K562 (cell line): ENCODE data around the gene SLC34A1. TPM values are rescaled to one million over a fixed set of nuclear protein-coding genes. Genes with fewer than 3 reads are reported as not detected.

ENCODE experiments used
- ATAC-seq: fragments of 200-7000 bp; cut with Tn5 transposase; 3 replicates; pipeline ENCODE4 v1.9.1; 2020; ENCODE audit warnings: moderate library complexity
- BruUV-seq: library from RNA; stranded (reverse); fragments of 400-500 nt; replicated peaks from 2 replicates; lab custom pipeline; 2021; lab: Mats Ljungman, UMichigan
- CTCF ChIA-PET: fragments of 300-600 bp; formaldehyde crosslinking; extraction: SDS; loops from one replicate; lab custom pipeline; 2021; ENCODE audit warnings: low intra/inter-chr PET ratio; lab: Yijun Ruan, JAX
- POLR2A ChIA-PET: fragments of 300-600, 350-650 bp; sonication (Branson Sonifier 250); formaldehyde crosslinking; extraction: SDS; loops from one replicate; lab custom pipeline; 2021; ENCODE audit warnings: antibody characterized with exemption, inconsistent platforms; lab: Yijun Ruan, JAX
- DNase-seq, 4 experiments: peaks; one replicate each; pipeline versions ENCODE4 v3.0.0 to v3.0.0-alpha.2; 2011 to 2018; ENCODE audit warnings: low spot score in 3 of 4, mixed read lengths in 3 of 4; ENCODE audit errors: extremely low read depth in 1 of 4
- FAIRE-seq: peaks from 2 replicates; lab custom pipeline; 2011; peaks lifted over from hg19 to GRCh38; lab: Jason Lieb, UNC
- H2AFZ ChIP-seq: 2 replicates; pipeline ENCODE4 v1.6.0; 2011; ENCODE audit warnings: low read depth, low read length, control low read depth, inconsistent platforms
- H3K27ac ChIP-seq: fragments of 200-600 bp; 3 replicates; pipeline ENCODE4 v1.8.0; 2011; ENCODE audit warnings: low read depth, mild to moderate bottlenecking, control low read depth, inconsistent platforms, low read length, moderate library complexity, mixed read lengths; ENCODE audit errors: extremely low read depth
- H3K27me3 ChIP-seq, 2 experiments: fragments of 300-600 bp in 1 of 2; 2 replicates in 1 of 2; 3 replicates in 1 of 2; pipeline versions ENCODE4 v1.6.0 to v1.8.0; 2011; ENCODE audit warnings: inconsistent platforms in 2 of 2, low read length in 2 of 2, mild to moderate bottlenecking in 1 of 2, mixed read lengths in 1 of 2, moderate library complexity in 1 of 2; ENCODE audit not compliant: control insufficient read depth in 2 of 2, insufficient read depth in 2 of 2
- H3K36me3 ChIP-seq: fragments of 300-600 bp; 3 replicates; pipeline ENCODE4 v1.8.0; 2011; ENCODE audit warnings: mild to moderate bottlenecking, low read length, inconsistent platforms; ENCODE audit not compliant: control insufficient read depth, insufficient read depth
- H3K4me1 ChIP-seq, 2 experiments: fragments of 200-600 bp in 1 of 2; replicated peaks in 1 of 2; 2 replicates in 1 of 2; 3 replicates in 1 of 2; pipeline versions ENCODE4 v1.5.1 to v1.8.0; 2011; ENCODE audit warnings: inconsistent platforms in 2 of 2, low read length in 2 of 2, mild to moderate bottlenecking in 1 of 2, mixed read lengths in 1 of 2, moderate library complexity in 1 of 2; ENCODE audit not compliant: control insufficient read depth in 2 of 2, insufficient read depth in 2 of 2
- H3K4me2 ChIP-seq: 2 replicates; pipeline ENCODE4 v1.6.1; 2011; ENCODE audit warnings: low read length, control low read depth, inconsistent platforms, mixed read lengths; ENCODE audit not compliant: insufficient read depth
- H3K4me3 ChIP-seq: fragments of 200-600 bp; sonication (generic), shearing (Covaris generic); 2 replicates; pipeline ENCODE4 v1.5.1; 2016; ENCODE audit warnings: control low read depth, inconsistent platforms
- H3K79me2 ChIP-seq: fragments of 200-600 bp; 3 replicates; pipeline ENCODE4 v1.8.0; 2011; ENCODE audit warnings: low read length, inconsistent platforms; ENCODE audit not compliant: control insufficient read depth, insufficient read depth
- H3K9ac ChIP-seq, 2 experiments: 2 replicates each; pipeline versions ENCODE4 v1.6.0 to v1.6.1; 2011; ENCODE audit warnings: low read depth in 2 of 2, low read length in 2 of 2, control low read depth in 1 of 2, inconsistent platforms in 1 of 2, mild to moderate bottlenecking in 1 of 2, mixed read lengths in 1 of 2; ENCODE audit not compliant: insufficient read depth in 1 of 2
- H3K9me1 ChIP-seq: one replicate; pipeline ENCODE4 v1.6.0; 2011; ENCODE audit warnings: inconsistent platforms, mild to moderate bottlenecking, low read length, moderate library complexity; ENCODE audit not compliant: control insufficient read depth, insufficient read depth
- H3K9me3 ChIP-seq: replicated peaks from 2 replicates; pipeline ENCODE4 v1.5.1; 2011; ENCODE audit warnings: low read depth, low read length, inconsistent platforms; ENCODE audit not compliant: control insufficient read depth, insufficient read depth
- H4K20me1 ChIP-seq: replicated peaks from 2 replicates; pipeline ENCODE4 v1.6.1; 2011; ENCODE audit warnings: low read length, inconsistent platforms, mixed read lengths; ENCODE audit not compliant: control insufficient read depth, insufficient read depth
- ATF7 ChIP-seq: fragments of 450-650 bp; IDR thresholded peaks from 2 replicates; pipeline ENCODE4 v1.7.1; 2014; ENCODE audit warnings: mild to moderate bottlenecking, moderate library complexity
- CEBPG ChIP-seq, 3 experiments: fragments of 200-800 bp in 1 of 3; sonication (Bioruptor generic) in 1 of 3; sonication (generic) in 1 of 3; formaldehyde crosslinking in 1 of 3; IDR thresholded peaks in 2 of 3; conservative IDR thresholded peaks in 1 of 3; 2 replicates each; pipeline versions ENCODE4 v1.6.1 to v1.8.0; 2016 to 2022; ENCODE audit warnings: missing compliant biosample characterization in 2 of 3, missing genetic modification characterization in 2 of 3, mild to moderate bottlenecking in 1 of 3, missing genetic modification reagents in 1 of 3
- EHMT2 ChIP-seq: fragments of 450-650 bp; IDR thresholded peaks from 2 replicates; pipeline ENCODE4 v1.6.1; 2018; ENCODE audit warnings: antibody characterized with exemption
- EP400 ChIP-seq: fragments of 450-650 bp; IDR thresholded peaks from 2 replicates; pipeline ENCODE4 v1.6.1; 2017; ENCODE audit warnings: antibody characterized with exemption, mild to moderate bottlenecking, moderate library complexity
- ILF3 ChIP-seq: fragments of 450-650 bp; IDR thresholded peaks from 2 replicates; pipeline ENCODE4 v1.6.1; 2018; ENCODE audit warnings: antibody characterized with exemption, mild to moderate bottlenecking, moderate library complexity, borderline replicate concordance
- KLF1 ChIP-seq: fragments of 450-650 bp; IDR thresholded peaks from 2 replicates; pipeline ENCODE4 v1.6.1; 2016; ENCODE audit warnings: missing genetic modification characterization, missing compliant biosample characterization
- NFRKB ChIP-seq: fragments of 450-650 bp; IDR thresholded peaks from 2 replicates; pipeline ENCODE4 v1.6.1; 2016; ENCODE audit warnings: low read depth
- POLR3A ChIP-seq: IDR thresholded peaks from 2 replicates; pipeline ENCODE4 v1.6.1; 2011; ENCODE audit warnings: borderline replicate concordance, mild to moderate bottlenecking, moderate library complexity; ENCODE audit not compliant: insufficient read length, insufficient read depth; ENCODE audit errors: extremely low read depth
- SMARCE1 ChIP-seq: fragments of 450-650 bp; IDR thresholded peaks from 2 replicates; pipeline ENCODE4 v1.7.1; 2016; ENCODE audit warnings: mild to moderate bottlenecking
- SP1 ChIP-seq: sonication (generic); formaldehyde crosslinking; IDR thresholded peaks from 2 replicates; pipeline ENCODE4 v1.8.1; 2022; ENCODE audit warnings: mild to moderate bottlenecking, missing genetic modification reagents
- WGBS: fragments of 100-300 bp; shearing (Covaris generic); methylation state at CpG from one replicate; pipeline ENCODE4 v1.1.6; 2016; ENCODE audit warnings: low coverage, mixed read lengths; ENCODE audit not compliant: insufficient coverage; ENCODE audit errors: missing lambda C conversion rate; 5-methylcytosine and 5-hydroxymethylcytosine counted together
- in situ Hi-C: fragments of 300-500 bp; cut with MboI; formaldehyde crosslinking; loops from 4 replicates; pipeline ENCODE4 v1.15.0; 2018; ENCODE audit warnings: inconsistent platforms, mixed read lengths
- intact Hi-C: fragments of 100-400 bp; cut with micrococcal nuclease; formaldehyde crosslinking; loops from 2 replicates; pipeline ENCODE4 v1.14.2; 2022
- polyA plus RNA-seq, 8 experiments: library from polyadenylated mRNA; depleted of rRNA in 4 of 8; stranded (reverse) in 5 of 8; unstranded in 3 of 8; fragments of >200 nt; fragmentation: Nextera tagmentation in 2 of 8; fragmentation: Illumina TruSeq in 1 of 8; extraction: Ambion mirVana in 2 of 8; extraction: Trizol in 1 of 8; gene quantifications; 2 replicates each; pipeline versions ENCODE4 v1.2.1 to v1.2.3, GENCODE V29; 2011 to 2014; ENCODE audit warnings: inconsistent platforms in 1 of 8, missing spikeins in 1 of 8
- total RNA-seq, 7 experiments: library from RNA; depleted of rRNA in 6 of 7; stranded (reverse); fragments of >200 nt in 6 of 7; fragmentation: Illumina TruSeq in 2 of 7; extraction: Trizol in 2 of 7; gene quantifications; 2 replicates each; pipeline versions ENCODE4 v1.2.1 to v1.2.3, GENCODE V29; 2011 to 2021; ENCODE audit warnings: low replicate concordance in 1 of 7
- TF ChIP-seq, protein P1 (sequence below): IDR thresholded peaks from 3 replicates; pipeline ENCODE4 v1.6.1; 2011; ENCODE audit warnings: borderline replicate concordance, mild to moderate bottlenecking, moderate library complexity; ENCODE audit not compliant: insufficient read length; ENCODE audit errors: extremely low read depth
- TF ChIP-seq, protein P2 (sequence below): sonication (generic); formaldehyde crosslinking; IDR thresholded peaks from 2 replicates; pipeline ENCODE4 v1.4.0; 2020; ENCODE audit warnings: mild to moderate bottlenecking, missing genetic modification reagents
- TF ChIP-seq, protein P3 (sequence below): fragments of 250-450 bp; sonication (Bioruptor Pico); IDR thresholded peaks from 2 replicates; pipeline ENCODE4 v1.8.0; 2022; ENCODE audit warnings: inconsistent platforms, mild to moderate bottlenecking, moderate library complexity, borderline replicate concordance
- TF ChIP-seq, protein P4 (sequence below): fragments of 250-450 bp; sonication (Bioruptor Pico); IDR thresholded peaks from 2 replicates; pipeline ENCODE4 v1.5.0; 2021

The SLC34A1 gene
- total and polyA plus RNA-seq, 9 of the 15 experiments (the other 6 are each of a cell fraction or from before 2014, with no cell fraction given) = not detected

DNA sequence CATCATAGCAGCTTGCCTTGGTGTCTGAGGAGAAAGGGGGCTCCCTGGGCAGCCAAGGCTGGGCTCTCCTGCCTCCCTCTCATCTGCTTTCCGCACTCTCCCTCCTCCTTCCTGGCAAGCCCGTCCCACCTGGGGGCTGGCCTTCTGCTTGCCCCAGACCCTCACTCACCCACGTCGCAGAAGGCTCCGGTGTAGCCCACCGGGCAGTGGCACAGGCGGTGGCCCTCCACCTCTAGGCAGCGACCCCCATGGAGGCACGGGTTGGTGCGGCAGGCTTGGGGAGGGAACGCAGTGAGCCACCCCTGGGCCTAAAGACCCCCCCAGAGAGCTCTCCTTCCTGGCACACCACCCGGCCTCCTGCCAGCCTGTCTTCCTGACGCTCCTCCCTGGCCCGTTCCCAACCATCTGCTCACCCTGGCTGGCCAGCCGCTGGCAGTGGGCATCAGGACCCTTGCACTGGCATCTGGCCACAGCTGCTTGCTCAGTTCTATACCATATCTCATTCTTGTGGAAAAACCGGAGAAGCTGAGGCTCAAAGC, 20.5 kb downstream of the SLC34A1 start:
- Histone ChIP-seq H3K9ac (peak overlapping the region; percentile 83 to 92), H3K9me3 (no peaks in the 10 kb centered on the region), H3K27me3 (no peaks in the 10 kb centered on the region), H3K4me3 (peak overlapping the region; percentile 62), H3K79me2 (peaks cover 4% of the 10 kb centered on the region; the same call in 1 of the 3 replicates), H3K4me1 (peaks cover 10 to 48% of the 10 kb centered on the region in 2 experiments), H4K20me1 (no peaks in the 10 kb centered on the region), H3K36me3 (no peaks in the 10 kb centered on the region), H2AFZ (peak overlapping the region; percentile 98), H3K4me2 (peak overlapping the region; percentile 80), H3K27ac (peak overlapping the region; percentile 86), H3K9me1 (no peaks in the 10 kb centered on the region)
- ATAC-seq = no peak
- intact Hi-C loops (loop anchor here (1.0 to 2.0 kb wide), 2 partner anchors 50 to 96 kb away; no protein-coding TSS in a partner anchor), in situ Hi-C loops (no loop called here)
- ChIA-PET POLR2A (interaction anchor here (0.6 to 2.5 kb wide), 32 partner anchors 8 to 1949 kb away, joined by 3 to 19 read pairs (median 5); partner anchors contain the start of genes LMAN2 and PDLIM7), CTCF (interaction anchor here (1.1 to 4.0 kb wide), 3 partner anchors 43 to 97 kb away, joined by 7 to 107 read pairs (median 9); partner anchors contain the start of gene PRR7)
- 33% methylated on average over 8 of the region's 16 CpGs for WGBS
- peak in 1 of 4 experiments; percentile 29 for DNase-seq
- no TSS peak for BruUV-seq
- no peak for FAIRE-seq
- TF ChIP-seq ATF7 = no peak
- TF ChIP-seq, protein P1, sequence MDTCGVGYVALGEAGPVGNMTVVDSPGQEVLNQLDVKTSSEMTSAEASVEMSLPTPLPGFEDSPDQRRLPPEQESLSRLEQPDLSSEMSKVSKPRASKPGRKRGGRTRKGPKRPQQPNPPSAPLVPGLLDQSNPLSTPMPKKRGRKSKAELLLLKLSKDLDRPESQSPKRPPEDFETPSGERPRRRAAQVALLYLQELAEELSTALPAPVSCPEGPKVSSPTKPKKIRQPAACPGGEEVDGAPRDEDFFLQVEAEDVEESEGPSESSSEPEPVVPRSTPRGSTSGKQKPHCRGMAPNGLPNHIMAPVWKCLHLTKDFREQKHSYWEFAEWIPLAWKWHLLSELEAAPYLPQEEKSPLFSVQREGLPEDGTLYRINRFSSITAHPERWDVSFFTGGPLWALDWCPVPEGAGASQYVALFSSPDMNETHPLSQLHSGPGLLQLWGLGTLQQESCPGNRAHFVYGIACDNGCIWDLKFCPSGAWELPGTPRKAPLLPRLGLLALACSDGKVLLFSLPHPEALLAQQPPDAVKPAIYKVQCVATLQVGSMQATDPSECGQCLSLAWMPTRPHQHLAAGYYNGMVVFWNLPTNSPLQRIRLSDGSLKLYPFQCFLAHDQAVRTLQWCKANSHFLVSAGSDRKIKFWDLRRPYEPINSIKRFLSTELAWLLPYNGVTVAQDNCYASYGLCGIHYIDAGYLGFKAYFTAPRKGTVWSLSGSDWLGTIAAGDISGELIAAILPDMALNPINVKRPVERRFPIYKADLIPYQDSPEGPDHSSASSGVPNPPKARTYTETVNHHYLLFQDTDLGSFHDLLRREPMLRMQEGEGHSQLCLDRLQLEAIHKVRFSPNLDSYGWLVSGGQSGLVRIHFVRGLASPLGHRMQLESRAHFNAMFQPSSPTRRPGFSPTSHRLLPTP = no peak
- no peak for TF ChIP-seq SP1
- TF ChIP-seq ILF3 = no peak
- TF ChIP-seq NFRKB = peak; percentile 68; the same call in 1 of the 2 replicates
- TF ChIP-seq, protein P2, sequence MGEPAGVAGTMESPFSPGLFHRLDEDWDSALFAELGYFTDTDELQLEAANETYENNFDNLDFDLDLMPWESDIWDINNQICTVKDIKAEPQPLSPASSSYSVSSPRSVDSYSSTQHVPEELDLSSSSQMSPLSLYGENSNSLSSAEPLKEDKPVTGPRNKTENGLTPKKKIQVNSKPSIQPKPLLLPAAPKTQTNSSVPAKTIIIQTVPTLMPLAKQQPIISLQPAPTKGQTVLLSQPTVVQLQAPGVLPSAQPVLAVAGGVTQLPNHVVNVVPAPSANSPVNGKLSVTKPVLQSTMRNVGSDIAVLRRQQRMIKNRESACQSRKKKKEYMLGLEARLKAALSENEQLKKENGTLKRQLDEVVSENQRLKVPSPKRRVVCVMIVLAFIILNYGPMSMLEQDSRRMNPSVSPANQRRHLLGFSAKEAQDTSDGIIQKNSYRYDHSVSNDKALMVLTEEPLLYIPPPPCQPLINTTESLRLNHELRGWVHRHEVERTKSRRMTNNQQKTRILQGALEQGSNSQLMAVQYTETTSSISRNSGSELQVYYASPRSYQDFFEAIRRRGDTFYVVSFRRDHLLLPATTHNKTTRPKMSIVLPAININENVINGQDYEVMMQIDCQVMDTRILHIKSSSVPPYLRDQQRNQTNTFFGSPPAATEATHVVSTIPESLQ = no peak
- TF ChIP-seq, protein P3, sequence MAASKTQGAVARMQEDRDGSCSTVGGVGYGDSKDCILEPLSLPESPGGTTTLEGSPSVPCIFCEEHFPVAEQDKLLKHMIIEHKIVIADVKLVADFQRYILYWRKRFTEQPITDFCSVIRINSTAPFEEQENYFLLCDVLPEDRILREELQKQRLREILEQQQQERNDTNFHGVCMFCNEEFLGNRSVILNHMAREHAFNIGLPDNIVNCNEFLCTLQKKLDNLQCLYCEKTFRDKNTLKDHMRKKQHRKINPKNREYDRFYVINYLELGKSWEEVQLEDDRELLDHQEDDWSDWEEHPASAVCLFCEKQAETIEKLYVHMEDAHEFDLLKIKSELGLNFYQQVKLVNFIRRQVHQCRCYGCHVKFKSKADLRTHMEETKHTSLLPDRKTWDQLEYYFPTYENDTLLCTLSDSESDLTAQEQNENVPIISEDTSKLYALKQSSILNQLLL (CRISPR knock-in tag) = no peak
- no peak for TF ChIP-seq POLR3A
- TF ChIP-seq KLF1 (tag) = no peak
- TF ChIP-seq EHMT2 = no peak
- no peak for TF ChIP-seq CEBPG (CRISPR knock-in tag; IDR thresholded peaks at IDR 0.05)
- no peak for TF ChIP-seq CEBPG (tag; conservative IDR thresholded peaks at IDR 0.05 in 1 of 2, IDR thresholded peaks at IDR 0.05 in 1 of 2)
- TF ChIP-seq, protein P4, sequence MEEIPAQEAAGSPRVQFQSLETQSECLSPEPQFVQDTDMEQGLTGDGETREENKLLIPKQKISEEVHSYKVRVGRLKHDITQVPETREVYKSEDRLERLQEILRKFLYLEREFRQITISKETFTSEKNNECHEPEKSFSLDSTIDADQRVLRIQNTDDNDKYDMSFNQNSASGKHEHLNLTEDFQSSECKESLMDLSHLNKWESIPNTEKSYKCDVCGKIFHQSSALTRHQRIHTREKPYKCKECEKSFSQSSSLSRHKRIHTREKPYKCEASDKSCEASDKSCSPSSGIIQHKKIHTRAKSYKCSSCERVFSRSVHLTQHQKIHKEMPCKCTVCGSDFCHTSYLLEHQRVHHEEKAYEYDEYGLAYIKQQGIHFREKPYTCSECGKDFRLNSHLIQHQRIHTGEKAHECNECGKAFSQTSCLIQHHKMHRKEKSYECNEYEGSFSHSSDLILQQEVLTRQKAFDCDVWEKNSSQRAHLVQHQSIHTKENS (CRISPR knock-in tag) = no peak
- TF ChIP-seq EP400 = peak; percentile 34
- no peak for TF ChIP-seq SMARCE1
